K562 (cell line): ENCODE results near the gene COL8A2. TPM values are rescaled to one million over a fixed set of nuclear protein-coding genes. Genes with fewer than 3 reads are reported as not detected.
A peak's percentile ranks its signal among the peaks of the same experiment; 100 is the strongest.

Experiments
- ATAC-seq: fragments of 200-7000 bp; cut with Tn5 transposase; 3 replicates; pipeline ENCODE4 v1.9.1; 2020; ENCODE audit warnings: moderate library complexity
- BruUV-seq: library from RNA; stranded (reverse); fragments of 400-500 nt; replicated peaks from 2 replicates; lab custom pipeline; 2021; lab: Mats Ljungman, UMichigan
- CTCF ChIA-PET: fragments of 300-600 bp; formaldehyde crosslinking; extraction: SDS; loops from one replicate; lab custom pipeline; 2021; ENCODE audit warnings: low intra/inter-chr PET ratio; lab: Yijun Ruan, JAX
- POLR2A ChIA-PET: fragments of 300-600, 350-650 bp; sonication (Branson Sonifier 250); formaldehyde crosslinking; extraction: SDS; loops from one replicate; lab custom pipeline; 2021; ENCODE audit warnings: antibody characterized with exemption, inconsistent platforms; lab: Yijun Ruan, JAX
- DNase-seq, 4 experiments: peaks; one replicate each; pipeline versions ENCODE4 v3.0.0 to v3.0.0-alpha.2; 2011 to 2018; ENCODE audit warnings: low spot score in 3 of 4, mixed read lengths in 3 of 4; ENCODE audit errors: extremely low read depth in 1 of 4
- FAIRE-seq: peaks from 2 replicates; lab custom pipeline; 2011; peaks lifted over from hg19 to GRCh38; lab: Jason Lieb, UNC
- H2AFZ ChIP-seq: 2 replicates; pipeline ENCODE4 v1.6.0; 2011; ENCODE audit warnings: low read depth, low read length, control low read depth, inconsistent platforms
- H3K27ac ChIP-seq: fragments of 200-600 bp; 3 replicates; pipeline ENCODE4 v1.8.0; 2011; ENCODE audit warnings: low read depth, mild to moderate bottlenecking, control low read depth, inconsistent platforms, low read length, moderate library complexity, mixed read lengths; ENCODE audit errors: extremely low read depth
- H3K27me3 ChIP-seq, 2 experiments: fragments of 300-600 bp in 1 of 2; 2 replicates in 1 of 2; 3 replicates in 1 of 2; pipeline versions ENCODE4 v1.6.0 to v1.8.0; 2011; ENCODE audit warnings: inconsistent platforms in 2 of 2, low read length in 2 of 2, mild to moderate bottlenecking in 1 of 2, mixed read lengths in 1 of 2, moderate library complexity in 1 of 2; ENCODE audit not compliant: control insufficient read depth in 2 of 2, insufficient read depth in 2 of 2
- H3K36me3 ChIP-seq: fragments of 300-600 bp; 3 replicates; pipeline ENCODE4 v1.8.0; 2011; ENCODE audit warnings: mild to moderate bottlenecking, low read length, inconsistent platforms; ENCODE audit not compliant: control insufficient read depth, insufficient read depth
- H3K4me1 ChIP-seq, 2 experiments: fragments of 200-600 bp in 1 of 2; replicated peaks in 1 of 2; 2 replicates in 1 of 2; 3 replicates in 1 of 2; pipeline versions ENCODE4 v1.5.1 to v1.8.0; 2011; ENCODE audit warnings: inconsistent platforms in 2 of 2, low read length in 2 of 2, mild to moderate bottlenecking in 1 of 2, mixed read lengths in 1 of 2, moderate library complexity in 1 of 2; ENCODE audit not compliant: control insufficient read depth in 2 of 2, insufficient read depth in 2 of 2
- H3K4me2 ChIP-seq: 2 replicates; pipeline ENCODE4 v1.6.1; 2011; ENCODE audit warnings: low read length, control low read depth, inconsistent platforms, mixed read lengths; ENCODE audit not compliant: insufficient read depth
- H3K4me3 ChIP-seq: fragments of 200-600 bp; sonication (generic), shearing (Covaris generic); 2 replicates; pipeline ENCODE4 v1.5.1; 2016; ENCODE audit warnings: control low read depth, inconsistent platforms
- H3K79me2 ChIP-seq: fragments of 200-600 bp; 3 replicates; pipeline ENCODE4 v1.8.0; 2011; ENCODE audit warnings: low read length, inconsistent platforms; ENCODE audit not compliant: control insufficient read depth, insufficient read depth
- H3K9ac ChIP-seq, 2 experiments: 2 replicates each; pipeline versions ENCODE4 v1.6.0 to v1.6.1; 2011; ENCODE audit warnings: low read depth in 2 of 2, low read length in 2 of 2, control low read depth in 1 of 2, inconsistent platforms in 1 of 2, mild to moderate bottlenecking in 1 of 2, mixed read lengths in 1 of 2; ENCODE audit not compliant: insufficient read depth in 1 of 2
- H3K9me1 ChIP-seq: one replicate; pipeline ENCODE4 v1.6.0; 2011; ENCODE audit warnings: inconsistent platforms, mild to moderate bottlenecking, low read length, moderate library complexity; ENCODE audit not compliant: control insufficient read depth, insufficient read depth
- H3K9me3 ChIP-seq: replicated peaks from 2 replicates; pipeline ENCODE4 v1.5.1; 2011; ENCODE audit warnings: low read depth, low read length, inconsistent platforms; ENCODE audit not compliant: control insufficient read depth, insufficient read depth
- H4K20me1 ChIP-seq: replicated peaks from 2 replicates; pipeline ENCODE4 v1.6.1; 2011; ENCODE audit warnings: low read length, inconsistent platforms, mixed read lengths; ENCODE audit not compliant: control insufficient read depth, insufficient read depth
- ATF1 ChIP-seq, 2 experiments: fragments of 450-650 bp in 1 of 2; IDR thresholded peaks; 2 replicates each; pipeline ENCODE4 v1.6.1; 2016; ENCODE audit warnings: missing compliant biosample characterization in 1 of 2, missing genetic modification characterization in 1 of 2
- LCOR ChIP-seq: sonication (generic); formaldehyde crosslinking; IDR thresholded peaks from 2 replicates; pipeline ENCODE4 v1.8.0; 2022; ENCODE audit warnings: mild to moderate bottlenecking, missing genetic modification reagents
- ZNF583 ChIP-seq: fragments of 250-450 bp; sonication (Bioruptor Pico); IDR thresholded peaks from 2 replicates; pipeline ENCODE4 v1.4.0; 2020
- WGBS: fragments of 100-300 bp; shearing (Covaris generic); methylation state at CpG from one replicate; pipeline ENCODE4 v1.1.6; 2016; ENCODE audit warnings: low coverage, mixed read lengths; ENCODE audit not compliant: insufficient coverage; ENCODE audit errors: missing lambda C conversion rate; 5-methylcytosine and 5-hydroxymethylcytosine counted together
- in situ Hi-C: fragments of 300-500 bp; cut with MboI; formaldehyde crosslinking; loops from 4 replicates; pipeline ENCODE4 v1.15.0; 2018; ENCODE audit warnings: inconsistent platforms, mixed read lengths
- intact Hi-C: fragments of 100-400 bp; cut with micrococcal nuclease; formaldehyde crosslinking; loops from 2 replicates; pipeline ENCODE4 v1.14.2; 2022
- polyA plus RNA-seq, 8 experiments: library from polyadenylated mRNA; depleted of rRNA in 4 of 8; stranded (reverse) in 5 of 8; unstranded in 3 of 8; fragments of >200 nt; fragmentation: Nextera tagmentation in 2 of 8; fragmentation: Illumina TruSeq in 1 of 8; extraction: Ambion mirVana in 2 of 8; extraction: Trizol in 1 of 8; gene quantifications; 2 replicates each; pipeline versions ENCODE4 v1.2.1 to v1.2.3, GENCODE V29; 2011 to 2014; ENCODE audit warnings: inconsistent platforms in 1 of 8, missing spikeins in 1 of 8
- total RNA-seq, 7 experiments: library from RNA; depleted of rRNA in 6 of 7; stranded (reverse); fragments of >200 nt in 6 of 7; fragmentation: Illumina TruSeq in 2 of 7; extraction: Trizol in 2 of 7; gene quantifications; 2 replicates each; pipeline versions ENCODE4 v1.2.1 to v1.2.3, GENCODE V29; 2011 to 2021; ENCODE audit warnings: low replicate concordance in 1 of 7
- TF ChIP-seq, protein P1 (sequence below): sonication (generic); formaldehyde crosslinking; IDR thresholded peaks from 2 replicates; pipeline ENCODE4 v1.9.0; 2022; ENCODE audit warnings: mild to moderate bottlenecking, missing genetic modification reagents

COL8A2 gene
- total and polyA plus RNA-seq, 9 of the 15 experiments (the other 6 are each of a cell fraction or from before 2014, with no cell fraction given), result 0.03 to 0.14 (median 0.04) TPM; not detected in 5

DNA sequence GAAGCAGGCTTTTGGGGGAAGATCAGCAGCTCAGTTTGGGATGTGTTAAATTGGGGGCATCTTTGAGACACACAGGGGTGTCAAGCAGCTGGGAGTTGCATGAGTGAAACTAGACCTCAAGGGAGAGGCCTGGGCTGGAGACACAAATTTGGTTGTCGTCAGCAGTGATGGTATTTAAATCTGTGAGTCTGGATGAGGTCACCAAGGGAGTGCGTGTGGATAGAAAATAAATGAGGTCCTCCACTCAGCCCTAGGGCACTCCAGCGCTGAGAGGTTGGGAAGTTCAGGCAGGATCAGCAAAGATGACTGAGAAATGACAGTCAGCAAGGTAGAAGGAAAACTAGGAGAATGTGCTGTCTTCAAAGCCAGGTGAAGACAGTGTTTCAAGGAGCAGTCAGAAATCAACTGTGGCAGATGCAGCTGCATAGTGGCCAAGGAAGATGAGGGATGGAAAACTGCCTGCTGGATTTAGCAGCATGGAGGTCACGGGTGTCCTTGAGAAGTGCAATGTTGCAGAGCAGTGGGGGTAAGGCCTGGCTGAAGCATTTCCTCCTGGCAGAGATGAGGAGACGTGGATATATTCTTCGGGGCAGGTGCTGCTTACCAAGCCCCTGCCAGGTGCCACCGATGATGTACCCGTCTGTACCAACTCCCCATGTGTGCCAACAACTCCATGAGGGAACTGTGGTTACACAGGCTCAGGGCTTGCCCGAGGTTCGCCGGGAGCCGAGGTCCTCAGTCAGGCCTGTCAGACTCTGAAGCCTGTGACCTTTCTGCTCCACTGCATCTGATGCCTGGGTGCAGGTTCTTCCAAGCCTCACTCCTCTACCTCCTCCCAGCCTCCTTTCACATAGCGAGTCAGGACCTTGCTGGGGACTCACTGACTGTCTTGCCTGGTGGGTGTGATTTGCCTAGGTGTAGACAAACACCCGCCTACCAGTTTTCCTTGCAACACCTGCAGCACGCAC lies 42.2 kb upstream of the COL8A2 start:
- peaks cover 52% of the 10 kb centered on the region; the same call in 2 of the 3 replicates for H3K36me3 ChIP-seq
- intact Hi-C loops, result no loop called here
- in situ Hi-C loops, result no loop called here
- H2AFZ ChIP-seq, result no peak overlapping the region
- peaks cover 55% of the 10 kb centered on the region for H3K79me2 ChIP-seq
- CTCF ChIA-PET, result no interaction called here
- 90% methylated on average over 15 of the region's 15 CpGs for WGBS
- no peaks in the 10 kb centered on the region; the same call in 1 of the 2 replicates for H4K20me1 ChIP-seq
- peak overlapping the region in 1 of 2 experiments; percentile 24; a peak in 2 of 4 replicates for H3K9ac ChIP-seq
- DNase-seq, result no peak
- H3K4me2 ChIP-seq, result no peak overlapping the region
- H3K9me3 ChIP-seq, result no peaks in the 10 kb centered on the region
- no peak overlapping the region for H3K27ac ChIP-seq
- no peak for FAIRE-seq
- TF ChIP-seq, protein P1, sequence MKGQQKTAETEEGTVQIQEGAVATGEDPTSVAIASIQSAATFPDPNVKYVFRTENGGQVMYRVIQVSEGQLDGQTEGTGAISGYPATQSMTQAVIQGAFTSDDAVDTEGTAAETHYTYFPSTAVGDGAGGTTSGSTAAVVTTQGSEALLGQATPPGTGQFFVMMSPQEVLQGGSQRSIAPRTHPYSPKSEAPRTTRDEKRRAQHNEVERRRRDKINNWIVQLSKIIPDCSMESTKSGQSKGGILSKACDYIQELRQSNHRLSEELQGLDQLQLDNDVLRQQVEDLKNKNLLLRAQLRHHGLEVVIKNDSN (CRISPR knock-in tag), result 0 out of 2 replicates have a peak, but pooled peaks have one; percentile 13
- TF ChIP-seq ZNF583 (CRISPR knock-in tag) (no peak), LCOR (CRISPR knock-in tag) (no peak), ATF1 (CRISPR knock-in tag; IDR thresholded peaks at IDR 0.05) (no peak), ATF1 (tag; IDR thresholded peaks at IDR 0.05) (no peak)
- TF ChIP-seq, all 486 proteins: peak for 1
- H3K4me3 ChIP-seq, result no peak overlapping the region
- peaks cover 6% of the 10 kb centered on the region for H3K9me1 ChIP-seq
- BruUV-seq, result no TSS peak
- H3K4me1 ChIP-seq, result peaks cover 8% of the 10 kb centered on the region in 2 experiments
- POLR2A ChIA-PET, result interaction anchor here (0.6 to 6.7 kb wide), 3 partner anchors 7 to 81 kb away, joined by 3 to 42 read pairs (median 3); no protein-coding TSS in a partner anchor
- no peak for ATAC-seq
- no peaks in the 10 kb centered on the region for H3K27me3 ChIP-seq
